HG02981 (cell line): ENCODE measurements around the gene SLAMF1.
"Not testable (repeated sequence)": the region's sequence is repeated elsewhere in the genome, so short reads cannot be mapped to it uniquely, and the experiment has no call there.

Experiments used
- ATAC-seq: cut with Tn5 transposase; IDR thresholded peaks from one replicate; pipeline ENCODE4 v1.9.1; 2021; ENCODE audit warnings: mild to moderate bottlenecking, moderate library complexity; ENCODE audit not compliant: unreplicated experiment

SLAMF1 gene

DNA sequence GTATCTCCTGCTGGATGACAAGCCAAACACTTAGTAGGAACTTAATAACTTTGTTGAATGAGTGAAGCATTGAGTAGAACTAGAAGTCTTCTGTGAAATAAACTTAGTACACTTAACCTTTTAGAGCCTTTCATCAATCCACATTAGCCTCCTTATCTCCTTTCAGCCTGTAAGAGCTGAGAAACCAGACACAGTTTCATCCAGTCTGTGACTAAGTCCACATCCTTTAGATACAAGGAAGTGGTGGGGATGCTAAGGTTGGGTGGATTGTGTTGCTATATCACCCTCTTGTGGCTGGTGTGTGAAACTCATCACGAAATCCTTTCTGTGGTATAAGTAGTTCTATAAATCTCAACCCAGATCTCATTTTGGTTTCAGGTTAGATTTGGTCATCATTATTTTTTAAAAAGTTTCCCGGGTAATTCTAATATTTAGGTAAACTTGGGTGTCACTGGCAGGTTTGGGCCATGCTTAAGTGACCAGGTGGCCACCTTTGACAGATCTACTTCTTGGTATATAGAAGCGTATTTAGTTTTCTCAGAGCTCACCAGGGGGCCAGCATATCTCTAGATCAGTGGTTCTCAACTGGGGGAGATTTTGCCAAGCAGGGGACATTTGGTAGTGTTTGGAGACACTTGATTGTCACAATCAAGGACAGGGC, 39.7 kb downstream of the SLAMF1 start:
- ATAC-seq = peak; percentile 65

DNA sequence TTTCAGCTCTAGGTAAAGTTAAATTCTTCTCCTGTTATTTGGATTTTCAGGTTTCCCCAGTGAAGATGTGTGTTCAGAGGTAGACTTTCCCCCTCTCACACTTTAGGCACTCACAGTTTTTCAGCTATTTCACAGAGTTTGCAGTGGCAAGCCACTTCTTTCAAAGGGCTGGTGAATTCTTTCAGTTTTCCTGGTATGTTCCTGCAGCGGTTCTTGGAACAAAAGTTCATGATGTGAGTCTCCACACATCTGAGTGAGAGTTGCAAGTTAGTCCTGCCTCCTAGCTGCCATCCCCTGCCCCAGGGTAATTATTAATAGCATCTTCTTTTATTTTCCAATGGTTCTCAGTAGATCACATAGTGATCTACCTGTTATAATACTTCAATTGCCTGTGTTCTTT, 40.2 kb downstream of the SLAMF1 start:
- no peak for ATAC-seq

DNA sequence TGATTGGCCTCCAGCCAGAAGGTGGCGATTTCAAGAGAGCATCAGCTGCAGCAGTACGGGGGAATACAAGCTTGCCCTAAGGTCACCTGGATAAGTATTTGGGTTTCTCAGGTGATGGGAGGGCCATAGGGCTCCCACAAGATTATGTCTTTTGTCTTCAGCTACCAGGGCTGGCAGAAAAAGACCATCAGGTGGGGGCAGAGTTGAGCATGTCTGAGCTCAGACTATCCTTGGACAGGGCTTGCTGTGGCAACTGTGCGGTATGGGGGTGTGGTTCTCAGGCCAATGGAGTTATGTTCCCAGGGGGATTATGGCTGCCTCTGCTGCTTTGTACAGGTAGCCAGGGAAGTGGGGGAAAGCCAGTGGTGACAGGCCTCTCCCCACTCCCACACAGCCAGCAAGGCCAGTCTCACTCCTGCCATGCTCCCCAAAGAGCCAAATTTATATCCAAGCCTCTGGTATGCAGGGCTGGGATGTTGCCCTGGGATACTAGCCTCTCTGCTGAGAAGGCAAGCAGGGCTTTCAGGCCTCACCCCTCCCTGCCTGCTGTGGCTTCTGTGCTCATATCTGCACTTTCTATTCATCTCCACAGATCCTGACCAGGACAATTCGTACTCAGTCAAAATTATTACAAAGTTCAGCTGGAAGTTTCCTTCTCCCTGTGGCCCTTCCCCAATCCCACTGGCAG, 40.9 kb downstream of the SLAMF1 start:
- ATAC-seq = no peak

DNA sequence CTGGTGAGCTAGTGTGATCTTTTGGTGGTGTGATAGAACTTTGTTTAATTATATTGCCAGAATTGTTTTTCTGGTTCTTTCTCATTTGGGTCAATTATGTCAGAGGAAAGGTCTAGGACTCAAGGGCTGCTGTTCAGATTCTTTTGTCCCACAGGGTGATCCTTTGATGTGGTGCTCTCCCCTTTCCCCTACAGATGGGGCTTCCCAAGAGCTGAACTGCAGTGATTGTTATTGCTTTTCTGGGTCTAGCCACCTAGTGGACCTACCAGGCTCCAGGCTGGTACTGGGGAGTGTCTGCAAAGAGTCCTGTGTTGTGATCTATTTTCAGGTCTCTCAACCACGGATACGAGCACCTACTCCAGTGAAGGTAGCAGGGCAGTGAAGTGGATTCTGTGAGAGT, 41.6 kb downstream of the SLAMF1 start:
- no peak for ATAC-seq

DNA sequence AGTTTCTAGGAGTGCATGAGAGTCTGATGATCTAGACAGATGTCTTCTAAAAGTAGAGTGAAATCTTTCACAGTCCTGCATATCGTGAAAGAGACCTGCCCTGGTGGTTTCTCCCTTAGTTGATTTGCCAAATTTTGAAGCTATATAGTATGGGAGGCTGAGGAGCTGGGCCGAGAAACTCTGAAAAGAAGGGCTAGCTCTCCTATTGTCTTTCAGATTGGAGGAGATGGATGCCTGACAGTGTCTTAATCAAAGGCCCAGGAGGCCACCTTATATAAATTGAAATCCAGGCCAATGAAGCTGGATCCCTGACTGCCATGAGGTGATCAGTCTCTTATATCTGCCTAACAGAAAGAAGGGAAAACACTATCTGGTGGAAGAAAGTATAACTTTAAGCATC, 49.1 kb downstream of the SLAMF1 start:
- ATAC-seq = no peak

DNA sequence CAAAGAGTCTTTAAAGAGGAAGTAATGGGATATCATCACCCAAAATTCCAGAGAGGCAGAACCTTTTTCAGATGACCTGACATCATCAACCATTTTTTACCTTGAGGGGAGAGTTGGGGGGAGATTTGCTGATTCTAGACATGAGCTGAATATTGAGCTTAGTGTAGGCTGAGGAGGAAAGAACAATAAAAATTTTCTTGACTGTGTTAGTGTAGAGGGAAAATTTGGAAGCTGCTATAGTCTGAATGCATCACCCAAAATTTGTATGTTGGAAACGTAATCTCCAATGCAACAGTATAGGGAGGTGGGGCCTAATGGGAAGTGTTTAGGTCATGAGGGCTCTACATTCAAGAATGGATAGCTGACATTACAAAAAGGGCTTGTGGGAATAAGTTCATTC, 49.8 kb downstream of the SLAMF1 start:
- ATAC-seq = no peak

DNA sequence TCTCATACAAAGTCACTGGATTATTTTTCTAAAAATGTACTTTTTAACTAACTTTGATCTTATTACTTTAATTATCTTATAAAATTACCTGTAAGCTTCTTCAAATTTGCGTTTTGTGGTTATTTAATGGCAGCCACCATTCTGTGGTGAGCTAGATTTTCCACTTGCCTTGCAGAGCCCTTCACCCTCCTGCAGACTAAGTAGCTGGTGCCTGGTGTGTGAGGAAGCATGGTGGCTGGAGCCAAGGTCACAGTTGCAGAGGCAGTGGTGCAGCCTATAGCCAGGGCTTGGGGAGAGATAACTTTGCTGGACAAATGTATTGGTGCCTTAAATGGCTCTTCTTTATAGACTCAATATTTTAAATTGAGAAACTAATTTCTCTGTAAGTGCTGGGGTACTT, 56.4 kb downstream of the SLAMF1 start:
- no peak for ATAC-seq

DNA sequence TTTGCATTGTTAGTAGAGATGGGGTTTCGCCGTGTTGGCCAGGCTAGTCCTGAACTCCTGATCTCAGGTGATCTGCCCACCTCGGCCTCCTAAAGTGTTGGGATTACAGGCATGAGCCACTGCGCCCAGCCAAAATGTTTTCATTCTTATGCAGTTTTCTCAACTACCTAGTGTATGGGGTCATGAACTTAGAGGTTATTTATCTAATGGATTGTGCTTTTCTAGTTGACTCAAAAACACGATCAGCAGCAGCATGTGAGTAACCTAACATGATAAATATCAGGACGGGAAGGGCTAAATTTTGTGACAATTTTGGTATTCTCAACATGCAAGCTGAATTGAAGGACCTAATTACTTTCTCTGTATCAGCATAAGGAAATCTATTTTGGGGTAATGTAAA, 58.4 kb downstream of the SLAMF1 start:
- no peak for ATAC-seq

DNA sequence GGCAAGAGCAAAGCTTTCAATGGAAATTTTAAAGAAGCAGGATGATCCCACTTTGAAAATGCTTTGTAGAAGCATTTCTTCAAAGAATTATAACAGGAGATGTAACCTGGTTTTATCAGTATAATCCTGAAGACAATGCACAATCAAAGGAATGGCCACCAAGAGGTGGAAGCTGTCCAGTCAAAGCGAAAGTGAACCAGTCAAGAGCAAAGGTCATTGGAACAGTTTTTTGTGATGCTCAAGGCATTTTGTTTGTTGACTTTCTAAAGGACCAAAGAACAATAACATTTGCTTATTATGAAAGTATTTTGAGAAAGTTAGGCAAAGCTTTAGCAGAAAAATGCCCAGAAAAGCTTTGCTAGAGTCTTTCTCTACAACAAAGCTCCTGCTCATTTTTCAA, 62.1 kb downstream of the SLAMF1 start:
- ATAC-seq = no peak

DNA sequence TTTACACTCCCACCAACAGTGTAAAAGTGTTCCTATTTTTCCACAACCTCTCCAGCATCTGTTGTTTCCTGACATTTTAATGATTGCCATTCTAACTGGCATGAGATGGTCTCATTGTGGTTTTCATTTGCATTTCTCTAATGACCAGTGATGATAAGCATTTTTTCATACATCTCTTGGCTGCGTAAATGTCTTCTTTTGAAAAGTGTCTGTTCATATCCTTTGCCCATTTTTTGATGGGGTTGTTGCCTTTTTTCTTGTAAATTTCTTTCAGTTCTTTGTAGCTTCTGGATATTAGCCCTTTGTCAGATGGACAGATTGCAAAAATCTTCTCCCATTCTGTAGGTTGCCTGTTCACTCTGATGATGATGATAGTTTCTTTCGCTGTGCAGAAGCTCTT, 63.9 kb downstream of the SLAMF1 start:
- not testable (repeated sequence) for ATAC-seq

DNA sequence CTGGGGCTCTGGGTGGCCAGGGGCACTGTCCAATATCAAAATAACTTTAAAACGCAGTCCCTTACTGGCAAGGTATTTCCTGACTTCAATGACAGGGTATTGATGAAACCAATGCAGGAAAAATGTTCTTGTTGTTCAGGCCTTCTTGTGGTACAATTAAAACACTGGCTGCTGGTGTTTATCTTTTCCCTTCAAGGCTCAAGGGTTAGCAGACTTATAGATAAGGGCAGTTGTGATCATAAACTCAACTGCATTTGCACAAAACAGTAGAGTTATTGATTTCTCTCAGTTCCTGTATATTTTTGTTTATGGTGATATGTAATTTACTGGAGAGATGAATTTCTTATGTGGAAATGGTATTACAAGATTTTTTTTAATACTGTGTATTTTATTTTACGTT, 64.9 kb downstream of the SLAMF1 start:
- no peak for ATAC-seq

DNA sequence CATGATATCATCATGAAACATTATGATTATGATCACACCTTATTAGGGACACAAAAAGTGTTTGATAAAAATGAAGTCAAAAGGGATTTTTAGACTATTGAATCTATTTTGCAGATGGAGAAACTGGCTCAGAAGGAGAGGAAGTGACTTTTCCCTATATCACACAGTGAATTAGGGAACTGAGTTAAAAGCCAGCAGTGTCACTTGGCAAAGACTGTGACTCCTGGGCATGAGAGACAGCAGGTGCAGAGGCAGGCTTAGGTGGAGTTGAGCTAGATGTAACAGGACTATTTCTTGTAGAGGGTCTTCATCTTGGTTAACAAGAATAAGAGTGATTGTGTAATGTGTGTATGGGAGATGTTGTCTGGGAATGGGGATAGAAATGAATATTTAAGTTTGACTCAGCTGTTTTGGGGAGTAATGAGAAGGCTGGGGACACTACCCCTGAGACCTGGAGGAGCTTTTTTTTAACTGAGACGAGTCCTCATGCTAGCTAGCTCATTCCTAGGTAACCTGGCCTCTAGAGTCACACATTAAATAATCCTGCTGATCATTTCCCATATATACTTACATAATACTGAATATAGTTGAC, 66.5 kb downstream of the SLAMF1 start:
- no peak for ATAC-seq

DNA sequence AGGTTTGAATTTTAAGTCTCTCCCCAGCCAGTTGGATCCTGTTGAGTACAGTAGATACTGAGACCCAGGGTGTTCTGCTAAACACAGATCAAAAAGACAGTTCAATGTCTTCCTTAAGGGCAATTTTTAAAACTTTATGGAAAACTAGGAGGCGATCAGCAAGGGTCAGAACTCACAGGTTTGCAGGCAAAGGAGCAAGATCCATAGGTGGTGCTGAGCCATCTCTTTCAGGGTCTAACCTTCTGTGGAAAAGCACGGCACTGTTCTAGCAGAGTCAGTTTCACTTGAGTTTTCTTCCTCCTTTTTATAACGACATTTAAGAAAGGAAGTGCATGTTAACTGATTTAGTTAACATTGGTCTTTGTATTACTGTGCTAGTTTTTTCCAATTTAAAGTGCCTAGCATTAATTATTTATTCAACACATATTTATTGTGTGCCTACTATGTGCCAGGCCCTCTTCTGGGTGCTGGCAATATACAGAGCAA, 67.6 kb downstream of the SLAMF1 start, which contains the start of gene CD84:
Gene CD84, minus strand, starts transcription at position 281 of the 486 bp plus-strand sequence. Its CDS starts 59 bp downstream, at position 222.
- ATAC-seq = no peak

DNA sequence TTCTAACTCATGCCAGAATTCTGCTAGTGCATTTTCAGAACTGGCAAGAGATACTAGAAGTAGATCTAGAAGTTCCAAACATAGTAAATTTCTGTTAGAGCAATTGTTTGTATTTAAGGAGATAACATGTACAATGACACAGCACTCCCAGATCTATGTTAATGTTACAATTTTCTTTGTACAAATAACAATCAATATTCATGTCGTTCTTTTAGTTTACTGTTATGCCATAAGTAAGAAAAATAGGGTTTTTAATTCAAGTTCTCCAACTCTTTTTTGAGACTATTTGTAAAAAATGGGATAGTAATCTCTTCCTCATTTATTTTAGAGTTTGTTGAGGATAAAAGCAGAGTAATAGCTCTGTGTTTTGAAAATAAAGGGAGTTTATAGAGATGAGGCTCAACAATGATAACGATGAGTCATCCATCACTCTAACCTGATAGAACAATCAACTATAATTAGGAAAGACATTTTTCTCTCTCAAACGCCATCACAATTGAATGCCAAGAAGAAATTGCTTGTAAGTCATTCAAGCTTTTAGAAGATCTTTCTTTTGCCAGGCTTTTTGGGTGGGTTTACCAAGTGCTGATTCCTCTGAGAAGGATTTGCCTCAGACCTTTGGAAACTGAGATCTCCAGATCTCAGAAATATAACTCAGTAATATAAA, 68.2 kb downstream of the SLAMF1 start:
- no peak for ATAC-seq

DNA sequence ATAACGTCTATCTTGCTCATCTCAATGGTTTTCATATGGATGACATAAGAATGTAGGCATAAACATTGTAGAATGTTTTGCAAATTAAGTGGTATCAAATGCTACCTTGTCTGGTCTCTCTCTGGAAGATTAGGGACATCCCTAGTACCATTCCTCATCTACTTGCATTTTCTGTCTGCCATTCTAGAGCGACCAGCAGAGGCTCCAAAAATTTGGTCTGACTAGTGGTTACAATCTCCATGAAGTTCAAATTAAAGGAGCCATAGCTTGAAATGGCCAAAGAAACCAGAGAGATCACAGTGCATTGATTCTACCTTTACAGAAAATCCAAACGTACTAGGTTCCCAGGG, 68.7 kb downstream of the SLAMF1 start:
- no peak for ATAC-seq

DNA sequence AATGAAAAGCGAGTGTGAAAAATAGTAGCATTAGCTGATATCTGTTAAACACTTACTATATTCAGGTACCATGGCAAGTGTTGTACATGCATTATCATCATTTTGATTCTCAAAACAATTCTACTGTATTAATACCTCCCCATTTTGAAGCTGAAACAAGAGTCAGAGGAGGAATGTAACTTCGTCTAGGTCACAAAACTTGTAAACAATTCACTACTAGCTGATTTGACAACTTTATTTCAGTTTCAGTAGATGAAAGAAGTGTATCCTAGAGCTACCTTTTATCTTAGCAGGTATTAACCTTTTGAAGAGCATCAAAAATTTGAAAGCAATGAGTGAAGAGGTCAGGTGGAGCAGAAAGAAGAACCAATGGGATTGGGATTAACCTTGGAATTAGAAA, 69.2 kb downstream of the SLAMF1 start:
- ATAC-seq = no peak

DNA sequence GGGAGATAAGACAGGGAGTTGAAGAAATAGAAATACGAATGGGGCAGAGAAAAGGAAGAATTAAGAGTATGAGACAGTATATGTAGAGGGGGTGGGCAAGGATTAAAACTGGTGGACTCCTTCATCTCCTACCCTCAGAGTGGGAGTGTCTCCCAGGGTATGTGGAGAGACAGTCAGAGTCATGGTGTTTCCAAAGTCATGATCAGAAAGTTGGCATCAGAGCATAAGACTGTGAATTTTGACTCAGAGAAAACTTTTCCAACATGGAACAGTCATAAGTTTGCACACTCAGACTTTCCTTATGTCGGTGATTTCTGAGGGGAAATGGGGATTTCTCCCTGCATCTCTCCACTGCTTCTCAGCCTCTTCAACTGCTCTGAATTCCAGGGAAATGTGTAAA, 70.0 kb downstream of the SLAMF1 start:
- ATAC-seq = no peak

DNA sequence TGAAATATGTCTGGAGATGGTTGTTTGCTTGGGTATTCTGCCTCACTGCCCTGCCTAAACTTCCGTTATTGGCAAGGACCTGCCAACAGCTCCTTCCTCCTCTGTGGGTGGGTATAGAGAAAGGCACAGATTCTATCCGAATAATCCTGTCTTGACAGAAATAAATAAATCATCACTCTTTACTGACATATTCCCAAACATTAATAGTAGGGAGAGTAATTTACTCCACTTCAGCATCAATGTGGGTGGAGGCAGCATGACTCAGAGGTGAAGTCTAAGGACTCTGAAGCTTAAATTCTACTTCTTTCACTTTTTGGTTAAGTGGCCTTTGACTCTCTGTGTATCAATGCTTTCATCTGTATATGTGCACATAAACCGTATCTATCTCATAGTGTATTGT, 70.5 kb downstream of the SLAMF1 start:
- ATAC-seq = no peak

DNA sequence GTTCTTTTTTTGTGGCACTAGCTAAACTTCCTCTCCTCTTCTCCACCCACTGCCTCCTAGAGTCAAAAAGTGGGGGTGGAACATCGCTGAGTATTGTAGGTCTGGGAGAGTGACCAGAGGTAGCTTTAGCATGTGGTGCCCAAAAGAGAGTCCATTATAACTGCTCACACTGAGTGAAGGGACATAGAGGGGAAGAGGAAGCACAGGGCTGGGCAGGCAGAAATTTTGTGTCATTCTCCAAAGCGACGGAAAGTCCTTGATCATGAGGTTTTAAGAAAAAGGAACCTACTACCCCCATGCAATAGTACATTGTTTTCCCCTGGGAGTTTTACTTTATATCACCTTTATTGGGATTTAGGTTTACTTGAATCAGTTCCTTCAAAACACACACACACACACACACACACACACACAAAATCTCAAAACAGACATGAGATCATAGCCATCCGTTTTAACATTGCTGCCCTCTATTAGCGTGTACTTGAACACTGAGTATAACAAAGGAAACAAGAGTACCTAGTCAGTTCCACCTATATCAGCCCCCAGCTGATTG, 71.7 kb downstream of the SLAMF1 start:
- ATAC-seq = no peak

DNA sequence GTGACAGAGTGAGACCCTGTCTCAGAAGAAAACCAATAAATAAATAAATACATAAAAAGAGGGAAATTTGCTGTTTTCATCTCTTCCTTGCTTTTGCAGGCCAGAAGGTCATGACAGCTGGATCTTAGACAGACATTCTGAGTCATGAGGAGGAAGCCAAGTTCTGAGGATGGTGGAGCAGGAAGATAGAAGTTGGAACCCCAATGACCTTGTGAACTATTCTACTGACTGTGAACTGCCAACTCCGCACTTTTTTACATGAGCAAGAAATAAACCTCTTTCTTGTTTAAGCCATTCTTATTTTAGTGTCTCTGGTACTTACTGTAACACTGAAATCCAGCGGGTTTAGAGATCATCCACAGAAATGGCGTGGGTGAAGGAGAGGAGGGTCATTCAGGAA, 76.0 kb downstream of the SLAMF1 start:
- no peak for ATAC-seq

DNA sequence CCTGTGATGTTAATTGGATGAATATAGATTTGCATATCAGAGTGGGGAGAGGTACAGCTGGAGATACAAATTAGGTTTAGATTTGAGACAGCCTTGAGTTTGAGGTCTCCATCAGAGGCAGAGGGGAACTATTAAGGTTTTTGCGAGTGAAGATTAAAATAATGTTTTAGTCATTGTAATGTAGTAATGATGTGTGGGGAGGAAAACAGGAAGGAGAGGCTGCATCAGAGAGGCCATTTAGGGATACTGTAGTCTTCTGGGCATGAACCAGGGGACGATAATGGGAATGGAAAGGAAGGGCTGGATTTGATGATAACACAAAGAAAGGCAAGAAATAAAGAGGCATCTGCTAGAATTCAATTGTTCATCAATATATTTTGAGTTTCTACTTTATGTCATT, 77.0 kb downstream of the SLAMF1 start:
- ATAC-seq = no peak
